Measurements from ENCODE around the gene RNF5.
"Not testable (repeated sequence)": the region's sequence is repeated elsewhere in the genome, so short reads cannot be mapped to it uniquely, and the experiment has no call there.

Gene RNF5

GRCh38 chr6:32133786-32134185 lies 44.4 kb upstream of the RNF5 start:
- DNase-seq (ENCODE audit: extremely low read depth, insufficient read length): no peak
- Histone ChIP-seq H3K36me3 (ENCODE audit: control insufficient read depth, insufficient read depth, low read length) (no peaks in the 10 kb centered on the region), H3K4me3 (replicated peaks; ENCODE audit: low read depth, low read length) (no peak overlapping the region), H3K27me3 (replicated peaks; ENCODE audit: control insufficient read depth, insufficient read depth, low read length) (no peaks in the 10 kb centered on the region; the same call in 1 of the 2 replicates)
- no peak for TF ChIP-seq CTCF (IDR thresholded peaks at IDR 0.05; ENCODE audit: insufficient read depth, low read length, poor library complexity, severe bottlenecking)

GRCh38 chr6:32137454-32137853 lies 40.8 kb upstream of the RNF5 start:
- no peak overlapping the region for H3K4me3 ChIP-seq (replicated peaks; ENCODE audit: low read depth, low read length)
- no peaks in the 10 kb centered on the region for H3K36me3 ChIP-seq (ENCODE audit: control insufficient read depth, insufficient read depth, low read length)
- no peak for DNase-seq (ENCODE audit: extremely low read depth, insufficient read length)
- TF ChIP-seq CTCF (IDR thresholded peaks at IDR 0.05; ENCODE audit: insufficient read depth, low read length, poor library complexity, severe bottlenecking): no peak
- no peaks in the 10 kb centered on the region; the same call in 1 of the 2 replicates for H3K27me3 ChIP-seq (replicated peaks; ENCODE audit: control insufficient read depth, insufficient read depth, low read length)

GRCh38 chr6:32139590-32139989 lies 38.6 kb upstream of the RNF5 start:
- H3K27me3 ChIP-seq (replicated peaks; ENCODE audit: control insufficient read depth, insufficient read depth, low read length): no peaks in the 10 kb centered on the region
- no peak overlapping the region for H3K4me3 ChIP-seq (replicated peaks; ENCODE audit: low read depth, low read length)
- no peak for DNase-seq (ENCODE audit: extremely low read depth, insufficient read length)
- no peak for TF ChIP-seq CTCF (IDR thresholded peaks at IDR 0.05; ENCODE audit: insufficient read depth, low read length, poor library complexity, severe bottlenecking)
- no peaks in the 10 kb centered on the region for H3K36me3 ChIP-seq (ENCODE audit: control insufficient read depth, insufficient read depth, low read length)

- Histone ChIP-seq H3K27me3 (replicated peaks; ENCODE audit: control insufficient read depth, insufficient read depth, low read length) (no peaks in the 10 kb centered on the region), H3K36me3 (ENCODE audit: control insufficient read depth, insufficient read depth, low read length) (no peaks in the 10 kb centered on the region), H3K4me3 (replicated peaks; ENCODE audit: low read depth, low read length) (no peak overlapping the region)
- TF ChIP-seq CTCF (IDR thresholded peaks at IDR 0.05; ENCODE audit: insufficient read depth, low read length, poor library complexity, severe bottlenecking): no peak
- DNase-seq (ENCODE audit: extremely low read depth, insufficient read length): no peak
Observed at GRCh38 chr6:32140420-32141046, 37.7 kb upstream of the RNF5 start.

GRCh38 chr6:32144238-32144637 lies 34.0 kb upstream of the RNF5 start:
- not testable (repeated sequence) for H3K36me3 ChIP-seq (ENCODE audit: control insufficient read depth, insufficient read depth, low read length); DNase-seq (ENCODE audit: extremely low read depth, insufficient read length); H3K27me3 ChIP-seq (replicated peaks; ENCODE audit: control insufficient read depth, insufficient read depth, low read length); H3K4me3 ChIP-seq (replicated peaks; ENCODE audit: low read depth, low read length)

- Histone ChIP-seq H3K36me3 (ENCODE audit: control insufficient read depth, insufficient read depth, low read length) (no peaks in the 10 kb centered on the region), H3K4me3 (replicated peaks; ENCODE audit: low read depth, low read length) (no peak overlapping the region), H3K27me3 (replicated peaks; ENCODE audit: control insufficient read depth, insufficient read depth, low read length) (peaks cover 1% of the 10 kb centered on the region)
- TF ChIP-seq CTCF (IDR thresholded peaks at IDR 0.05; ENCODE audit: insufficient read depth, low read length, poor library complexity, severe bottlenecking): no peak
- DNase-seq (ENCODE audit: extremely low read depth, insufficient read length): no peak
Observed at GRCh38 chr6:32146287-32146686, 31.9 kb upstream of the RNF5 start.
